Right cardiac atrium (tissue), 5 donors: ENCODE data around the gene NHEJ1. TPM values are rescaled to one million over a fixed set of nuclear protein-coding genes. Genes with fewer than 3 reads are reported as not detected.

Source experiments
- ATAC-seq, 2 donors: fragments of 200-7000 bp; cut with Tn5 transposase; one replicate each; pipeline versions ENCODE4 v1.8.0 to v1.9.1; 2020; ENCODE audit warnings: moderate library complexity in 2 of 2, mild to moderate bottlenecking in 1 of 2
- DNase-seq, 3 donors: peaks; one replicate each; pipeline ENCODE4 v3.0.0-alpha.2; 2020
- H3K27ac ChIP-seq: one replicate; pipeline ENCODE4 v1.5.1; 2013; ENCODE audit warnings: mild to moderate bottlenecking, low read length, control low read depth, moderate library complexity
- H3K27me3 ChIP-seq: one replicate; pipeline ENCODE4 v1.6.1; 2013; ENCODE audit not compliant: control insufficient read depth, insufficient read depth
- H3K4me1 ChIP-seq: one replicate; pipeline ENCODE4 v1.6.1; 2013; ENCODE audit warnings: low read length; ENCODE audit not compliant: control insufficient read depth, insufficient read depth
- H3K4me3 ChIP-seq: one replicate; pipeline ENCODE4 v1.5.1; 2013; ENCODE audit warnings: low read length, control low read depth
- H3K9me3 ChIP-seq: one replicate; pipeline ENCODE4 v1.6.1; 2013; ENCODE audit warnings: low read length; ENCODE audit not compliant: control insufficient read depth
- WGBS: extraction: QIAGEN DNeasy Blood & Tissue Kit; methylation state at CpG from one replicate; pipeline ENCODE4 v1.1.7; 2013; 5-methylcytosine and 5-hydroxymethylcytosine counted together
- intact Hi-C, 4 donors: fragments of 100-400 bp; cut with DNase I; formaldehyde crosslinking; loops; one replicate each; pipeline versions ENCODE4 v1.11.0 to v1.14.0; 2022 to 2023
- polyA plus RNA-seq: library from polyadenylated mRNA; stranded (reverse); fragments of 200-250 nt; gene quantifications from one replicate; pipeline ENCODE4 v1.2.3, GENCODE V29; 2013
- total RNA-seq, 4 donors: library from RNA; stranded (reverse); fragmentation: NEBNext Ultra II Directional; extraction: Animal tissue kit (Norgen Biotek cat#: 25700); gene quantifications; one replicate each; pipeline ENCODE4 v1.2.1, GENCODE V29; 2021
- donor health status: healthy with polysubstance abuse.
- donor health status: DM: no; HTN: yes; CAD: no.
- donor health status: DM: no; HTN: no; CAD: no.
- donor health status: DM: no; HTN: yes; CAD: no; lungs with severe emphysema.
- donor health status: DM: yes; HTN: yes; CAD: no.

NHEJ1 gene
- total and polyA plus RNA-seq, 5 donors, result 5.4 to 9.4 (median 9.1) TPM

GRCh38 chr2:219182331-219183150 is 21.9 kb upstream of the NHEJ1 start:
- no peak overlapping the region for H3K4me3 ChIP-seq
- peaks cover 2% of the 10 kb centered on the region for H3K4me1 ChIP-seq
- intact Hi-C loops, result no loop called here
- H3K27me3 ChIP-seq, result no peaks in the 10 kb centered on the region
- no peaks in the 10 kb centered on the region for H3K9me3 ChIP-seq
- ATAC-seq (no peak), DNase-seq (peak in 2 of 3 donors; percentile 20 to 61)
- H3K27ac ChIP-seq, result no peak overlapping the region
- WGBS, result 61% methylated on average over 8 of the region's 8 CpGs

- Histone ChIP-seq H3K27ac (no peak overlapping the region), H3K9me3 (no peaks in the 10 kb centered on the region), H3K4me1 (peaks cover 2% of the 10 kb centered on the region), H3K4me3 (no peak overlapping the region), H3K27me3 (no peaks in the 10 kb centered on the region)
- no peak for DNase-seq
- ATAC-seq, result no peak
- WGBS, result 93% methylated on average over 6 of the region's 6 CpGs
- intact Hi-C loops, result no loop called here
These were observed 20.9 kb upstream of the NHEJ1 start for GRCh38 chr2:219181531-219181930.

GRCh38 chr2:219180961-219181360 is 20.3 kb upstream of the NHEJ1 start:
- no peaks in the 10 kb centered on the region for H3K27me3 ChIP-seq
- no peak overlapping the region for H3K27ac ChIP-seq
- DNase-seq, result no peak
- no peak overlapping the region for H3K4me3 ChIP-seq
- no peaks in the 10 kb centered on the region for H3K9me3 ChIP-seq
- peaks cover 2% of the 10 kb centered on the region for H3K4me1 ChIP-seq
- ATAC-seq, result no peak
- WGBS, result 90% methylated on average over 5 of the region's 5 CpGs
- intact Hi-C loops, result no loop called here

GRCh38 chr2:219179601-219180465 is 19.2 kb upstream of the NHEJ1 start:
- H3K4me3 ChIP-seq, result no peak overlapping the region
- H3K27ac ChIP-seq, result no peak overlapping the region
- H3K27me3 ChIP-seq, result no peaks in the 10 kb centered on the region
- H3K9me3 ChIP-seq, result no peaks in the 10 kb centered on the region
- DNase-seq (peak in 1 of 3 donors; percentile 47), ATAC-seq (no peak)
- intact Hi-C loops, result loop anchor here in 1 of 4 donors (5.0 kb wide), 1 partner anchor 32 kb away; no protein-coding TSS in a partner anchor
- 96% methylated on average over 9 of the region's 9 CpGs for WGBS
- peaks cover 2% of the 10 kb centered on the region for H3K4me1 ChIP-seq

- peak; percentile 60 to 88 (median 85) for DNase-seq
- WGBS, result 3% methylated on average over 45 of the region's 45 CpGs
- peak; percentile 4 to 7 for ATAC-seq
- no peaks in the 10 kb centered on the region for H3K9me3 ChIP-seq
- no peaks in the 10 kb centered on the region for H3K27me3 ChIP-seq
- intact Hi-C loops, result loop anchor here in 1 of 4 donors (5.0 kb wide), 1 partner anchor 34 kb away; no protein-coding TSS in a partner anchor
- peaks cover 2% of the 10 kb centered on the region for H3K4me1 ChIP-seq
- peak overlapping the region; percentile 73 for H3K27ac ChIP-seq
- H3K4me3 ChIP-seq, result peak overlapping the region; percentile 72
These were observed 18.0 kb upstream of the NHEJ1 start for GRCh38 chr2:219178377-219179175.

- Histone ChIP-seq H3K27me3 (no peaks in the 10 kb centered on the region), H3K9me3 (no peaks in the 10 kb centered on the region), H3K27ac (peak within 1 kb of the TSS; percentile 100), H3K4me1 (peaks cover 2% of the 10 kb centered on the region), H3K4me3 (peak within 1 kb of the TSS; percentile 72)
- peak; percentile 88 to 94 (median 94) for DNase-seq
- intact Hi-C loops, result loop anchor here in 1 of 4 donors (5.0 kb wide), 1 partner anchor 35 kb away; no protein-coding TSS in a partner anchor
- under 1% methylated on average over 67 of the region's 67 CpGs for WGBS
- ATAC-seq, result peak; percentile 85 to 90
These were observed 17.1 kb upstream of the NHEJ1 start, which contains the start of gene RETREG2 for GRCh38 chr2:219177552-219178376. Gene RETREG2 (plus strand): TSS chr2:219178275. CDS start chr2:219178353, 78 bp downstream.

- intact Hi-C loops, result loop anchor here in 1 of 4 donors (5.0 kb wide), 1 partner anchor 35 kb away; no protein-coding TSS in a partner anchor
- Histone ChIP-seq H3K27ac (peak within 1 kb of the TSS; percentile 100), H3K4me1 (peaks cover 2% of the 10 kb centered on the region), H3K9me3 (no peaks in the 10 kb centered on the region), H3K27me3 (no peaks in the 10 kb centered on the region), H3K4me3 (peak within 1 kb of the TSS; percentile 72)
- DNase-seq (peak; percentile 89 to 97 (median 96)), ATAC-seq (peak; percentile 93 to 94)
- under 1% methylated on average over 69 of the region's 69 CpGs for WGBS
These were observed 16.4 kb upstream of the NHEJ1 start, which contains the start of gene CNPPD1 for GRCh38 chr2:219176818-219177551. Gene CNPPD1 (minus strand): TSS chr2:219176925. CDS start chr2:219176828, 97 bp downstream.

GRCh38 chr2:219175928-219176817 is 15.6 kb upstream of the NHEJ1 start:
- Histone ChIP-seq H3K9me3 (no peaks in the 10 kb centered on the region), H3K4me1 (peaks cover 5% of the 10 kb centered on the region), H3K4me3 (peak overlapping the region; percentile 72), H3K27me3 (no peaks in the 10 kb centered on the region), H3K27ac (peak overlapping the region; percentile 100)
- DNase-seq, result peak in 2 of 3 donors; percentile 51 to 82
- 3% methylated on average over 45 of the region's 45 CpGs for WGBS
- peak; percentile 25 to 51 for ATAC-seq
- intact Hi-C loops, result loop anchor here in 1 of 4 donors (5.0 kb wide), 1 partner anchor 36 kb away; no protein-coding TSS in a partner anchor
